Stimulated activated CD4-positive, alpha-beta T cell treated with anti-CD3 and anti-CD28 coated beads, Interleukin-12 subunit alpha, Interleukin-12 subunit beta, amount 100 ng/mL, for 48 hours (primary cell): ENCODE data around the gene ZFYVE28.

Source experiments
- DNase-seq, 3 donors: peaks; one replicate each; pipeline ENCODE4 v3.0.0-alpha.2; 2020; ENCODE audit warnings: low read depth in 2 of 3, low spot score in 1 of 3

Gene ZFYVE28

GRCh38 chr4:2428496-2429213 is 10.2 kb upstream of the ZFYVE28 start:
- no peak for DNase-seq

- no peak for DNase-seq
Measured at GRCh38 chr4:2427383-2428334, 9.2 kb upstream of the ZFYVE28 start.

GRCh38 chr4:2426711-2427275 is 8.3 kb upstream of the ZFYVE28 start:
- DNase-seq = no peak

GRCh38 chr4:2426069-2426397 is 7.6 kb upstream of the ZFYVE28 start:
- no peak for DNase-seq

GRCh38 chr4:2425386-2426068 is 7.1 kb upstream of the ZFYVE28 start:
- DNase-seq = no peak

- DNase-seq = no peak
Measured at GRCh38 chr4:2424581-2424980, 6.1 kb upstream of the ZFYVE28 start.

- DNase-seq = no peak
Measured at GRCh38 chr4:2423695-2424094, 5.2 kb upstream of the ZFYVE28 start.

GRCh38 chr4:2423066-2423465 is 4.6 kb upstream of the ZFYVE28 start:
- DNase-seq = no peak

- DNase-seq = no peak
Measured at GRCh38 chr4:2421928-2422327, 3.5 kb upstream of the ZFYVE28 start.

- DNase-seq = no peak
Measured at GRCh38 chr4:2419814-2420213, 1.4 kb upstream of the ZFYVE28 start.

- peak; percentile 95 to 98 (median 96) for DNase-seq
Measured at GRCh38 chr4:2418650-2419571, 466 bp upstream of the ZFYVE28 start, which contains the start of gene CFAP99. Gene CFAP99 (plus strand): TSS chr4:2418955.

- peak in 1 of 3 donors; percentile 14 for DNase-seq
Measured at GRCh38 chr4:2417226-2417764, 1.1 kb downstream of the ZFYVE28 start.

- DNase-seq = peak in 1 of 3 donors; percentile 10
Measured at GRCh38 chr4:2416564-2417225, 1.8 kb downstream of the ZFYVE28 start.

GRCh38 chr4:2415881-2416563 is 2.4 kb downstream of the ZFYVE28 start:
- no peak for DNase-seq

- DNase-seq = no peak
Measured at GRCh38 chr4:2415213-2415612, 3.2 kb downstream of the ZFYVE28 start.

GRCh38 chr4:2413821-2414610 is 4.4 kb downstream of the ZFYVE28 start:
- DNase-seq = peak in 2 of 3 donors; percentile 22 to 24

GRCh38 chr4:2412885-2413716 is 5.3 kb downstream of the ZFYVE28 start:
- peak; percentile 74 to 90 (median 78) for DNase-seq
